CD8-positive, alpha-beta memory T cell (primary cell): ENCODE data around the gene SORCS3. TPM values are rescaled to one million over a fixed set of nuclear protein-coding genes. Genes with fewer than 3 reads are reported as not detected.

Source experiments
- CTCF ChIA-PET: fragments of 350-600 bp; sonication (Branson Sonifier 250); formaldehyde crosslinking; loops from one replicate; lab custom pipeline; 2021; ENCODE audit warnings: antibody characterized with exemption; lab: Charles Lee
- POLR2A ChIA-PET: fragments of 350-600 bp; sonication (Branson Sonifier 250); formaldehyde crosslinking; loops from one replicate; lab custom pipeline; 2021; ENCODE audit warnings: antibody characterized with exemption; lab: Charles Lee
- DNase-seq, 5 donors: peaks; one replicate each; pipeline versions ENCODE4 v3.0.0 to v3.0.0-alpha.2; 2020 to 2022; ENCODE audit warnings: mixed read lengths in 1 of 5
- H3K27ac ChIP-seq: one replicate; pipeline ENCODE4 v1.7.0; 2013; ENCODE audit warnings: low read depth, mild to moderate bottlenecking, low read length, moderate library complexity
- H3K27me3 ChIP-seq: 2 replicates; pipeline ENCODE4 v1.7.0; 2013; ENCODE audit warnings: low read length, mild to moderate bottlenecking; ENCODE audit not compliant: insufficient read depth, poor library complexity, severe bottlenecking
- H3K36me3 ChIP-seq: 2 replicates; pipeline ENCODE4 v1.7.0; 2013; ENCODE audit warnings: mild to moderate bottlenecking, low read length, moderate library complexity; ENCODE audit not compliant: insufficient read depth
- H3K4me1 ChIP-seq: 2 replicates; pipeline ENCODE4 v1.7.0; 2013; ENCODE audit warnings: mild to moderate bottlenecking, low read length, moderate library complexity; ENCODE audit not compliant: insufficient read depth
- H3K4me3 ChIP-seq: 2 replicates; pipeline ENCODE4 v1.7.0; 2013; ENCODE audit warnings: mild to moderate bottlenecking, low read length
- H3K9me3 ChIP-seq: 2 replicates; pipeline ENCODE4 v1.7.0; 2013; ENCODE audit warnings: mild to moderate bottlenecking, low read length
- H3K27ac Mint-ChIP-seq, 8 donors: one replicate each; pipeline ENCODE4 v1.8.0; 2020 to 2021; ENCODE audit warnings: mixed read lengths in 8 of 8, mild to moderate bottlenecking in 6 of 8, inconsistent platforms in 3 of 8, moderate library complexity in 3 of 8
- H3K27me3 Mint-ChIP-seq, 2 donors: one replicate each; pipeline ENCODE4 v1.8.0; 2020 to 2021; ENCODE audit warnings: mixed read lengths in 2 of 2, mild to moderate bottlenecking in 1 of 2, moderate library complexity in 1 of 2
- H3K36me3 Mint-ChIP-seq, 3 donors: one replicate each; pipeline ENCODE4 v1.8.0; 2020 to 2021; ENCODE audit warnings: mixed read lengths in 3 of 3, inconsistent platforms in 1 of 3, mild to moderate bottlenecking in 1 of 3
- H3K4me1 Mint-ChIP-seq, 3 donors: one replicate each; pipeline ENCODE4 v1.8.0; 2020 to 2021; ENCODE audit warnings: mixed read lengths in 3 of 3, inconsistent platforms in 1 of 3, mild to moderate bottlenecking in 1 of 3
- H3K4me3 Mint-ChIP-seq, 7 donors: one replicate each; pipeline ENCODE4 v1.8.0; 2020 to 2021; ENCODE audit warnings: mixed read lengths in 7 of 7, mild to moderate bottlenecking in 6 of 7, moderate library complexity in 4 of 7, inconsistent platforms in 2 of 7
- H3K9me3 Mint-ChIP-seq, 5 donors: one replicate each; pipeline ENCODE4 v1.8.0; 2020 to 2022; ENCODE audit warnings: mixed read lengths in 5 of 5, mild to moderate bottlenecking in 3 of 5, moderate library complexity in 2 of 5, inconsistent platforms in 1 of 5
- polyA plus RNA-seq: library from polyadenylated mRNA; unstranded; fragments of 300-500 nt; fragmentation: Illumina TruSeq; gene quantifications from one replicate; pipeline ENCODE4 v1.2.3, GENCODE V29; 2021
- total RNA-seq, 2 experiments: library from RNA; stranded (reverse); gene quantifications; one replicate each; pipeline ENCODE4 v1.2.3, GENCODE V29; 2021

The SORCS3 gene
- total and polyA plus RNA-seq, 3 experiments from 2014 or later, result not detected

DNA sequence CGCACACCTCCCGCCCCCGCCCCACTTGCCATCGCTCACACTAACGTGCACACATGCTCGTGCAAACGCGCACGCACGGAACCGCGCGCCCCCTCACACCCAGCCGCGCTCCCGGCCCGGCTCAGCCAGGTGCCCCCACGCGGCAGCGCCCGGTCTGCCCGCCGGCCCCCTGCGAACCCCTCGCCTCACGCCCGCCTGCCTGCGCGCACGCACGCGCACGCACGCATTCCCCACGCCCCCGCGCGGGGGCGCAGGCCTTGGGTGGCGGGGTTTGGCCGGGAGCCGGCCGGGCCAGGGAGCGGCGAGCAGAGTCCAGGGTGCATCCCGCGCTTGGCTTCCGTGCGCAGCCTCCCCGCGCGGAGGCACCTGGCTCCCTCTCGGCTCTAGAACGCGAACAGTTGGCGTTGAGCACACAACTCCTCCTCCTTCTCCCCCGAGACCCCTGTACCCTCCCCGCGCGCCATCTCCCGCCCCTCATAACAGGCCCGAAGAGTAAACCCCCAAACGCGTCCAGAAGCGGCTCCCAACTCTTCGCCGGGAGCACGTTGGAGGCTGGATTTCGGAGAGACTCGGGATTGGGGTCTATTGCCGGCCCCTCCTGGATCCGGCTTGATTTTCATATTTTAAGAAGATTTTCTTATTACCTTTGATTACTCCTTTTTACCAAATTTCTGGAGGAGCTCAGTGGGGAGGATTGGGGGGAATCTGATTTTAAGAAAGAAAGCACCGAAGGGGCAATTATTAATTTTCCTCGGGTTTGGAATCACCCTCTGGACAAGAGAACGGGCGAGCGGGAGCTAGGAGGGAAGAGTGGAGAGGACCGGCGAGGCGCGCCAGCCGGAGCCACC, 527 bp upstream of the SORCS3 start:
- H3K27ac Mint-ChIP-seq, result no peak overlapping the region
- POLR2A ChIA-PET, result no interaction called here

DNA sequence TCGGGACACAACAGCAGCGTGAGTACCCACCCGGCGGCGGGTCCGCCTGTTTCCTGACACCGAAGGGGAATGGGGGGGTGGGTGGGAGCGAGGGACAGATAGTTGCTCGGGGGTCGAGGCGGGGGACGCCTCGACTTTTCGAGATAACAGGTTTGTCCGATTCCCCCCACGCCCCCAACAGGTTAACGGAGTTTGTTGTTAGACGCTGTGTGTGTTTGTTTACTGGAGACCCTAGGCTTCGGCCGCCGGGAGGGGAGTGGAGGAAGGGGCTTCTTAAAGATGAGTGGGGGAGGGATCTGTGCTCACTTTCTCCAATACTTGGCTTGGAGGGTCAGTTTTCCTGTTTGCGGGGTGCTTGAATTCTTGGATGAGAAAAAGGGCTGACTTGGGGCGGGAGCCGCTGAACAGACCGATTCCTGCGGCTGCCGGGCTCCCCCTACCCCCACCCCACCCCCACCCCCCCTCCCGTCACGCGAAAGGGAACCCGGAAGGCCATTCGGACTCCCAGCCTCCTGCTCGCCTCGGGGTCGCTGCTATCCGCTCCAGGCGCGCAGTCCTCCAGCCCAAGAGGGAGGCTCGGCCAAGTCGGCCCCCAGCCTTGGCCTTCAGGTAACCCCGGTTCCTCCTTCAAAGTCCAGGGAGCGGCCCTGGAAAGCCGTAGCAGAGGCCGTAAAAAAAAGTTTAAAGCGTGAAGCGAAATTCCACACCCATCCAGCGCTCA, 1.0 kb downstream of the SORCS3 start:
- H3K36me3 Mint-ChIP-seq, result peaks cover 0 to 2% (median 0%) of the 10 kb centered on the region in 3 donors
- Histone ChIP-seq H3K27me3 (peaks cover 19% of the 10 kb centered on the region), H3K27ac (no peak overlapping the region), H3K36me3 (no peaks in the 10 kb centered on the region), H3K4me1 (no peaks in the 10 kb centered on the region), H3K9me3 (no peaks in the 10 kb centered on the region), H3K4me3 (no peak overlapping the region)
- CTCF ChIA-PET, result no interaction called here
- no peak for DNase-seq
- H3K27ac Mint-ChIP-seq, result no peak overlapping the region
- POLR2A ChIA-PET, result no interaction called here
- no peak overlapping the region for H3K4me3 Mint-ChIP-seq
- peaks cover 0 to 6% (median 2%) of the 10 kb centered on the region in 5 donors for H3K9me3 Mint-ChIP-seq
- H3K27me3 Mint-ChIP-seq, result peaks cover 48 to 65% of the 10 kb centered on the region in 2 donors
- peaks cover 2 to 11% (median 7%) of the 10 kb centered on the region in 3 donors for H3K4me1 Mint-ChIP-seq

More for the DNA sequence above, 527 bp upstream of the SORCS3 start:
- no peak for DNase-seq
- H3K27ac ChIP-seq, result no peak overlapping the region
- CTCF ChIA-PET, result no interaction called here
- Mint-ChIP-seq H3K36me3 (peaks cover 0 to 2% (median 0%) of the 10 kb centered on the region in 3 donors), H3K4me3 (no peak overlapping the region), H3K27me3 (peaks cover 44 to 60% of the 10 kb centered on the region in 2 donors), H3K4me1 (peaks cover 2 to 11% (median 7%) of the 10 kb centered on the region in 3 donors), H3K9me3 (peaks cover 0 to 6% (median 2%) of the 10 kb centered on the region in 5 donors)
- H3K4me3 ChIP-seq, result no peak overlapping the region
- peaks cover 10% of the 10 kb centered on the region for H3K27me3 ChIP-seq
- no peaks in the 10 kb centered on the region for H3K4me1 ChIP-seq
- no peaks in the 10 kb centered on the region for H3K36me3 ChIP-seq
- no peaks in the 10 kb centered on the region for H3K9me3 ChIP-seq

DNA sequence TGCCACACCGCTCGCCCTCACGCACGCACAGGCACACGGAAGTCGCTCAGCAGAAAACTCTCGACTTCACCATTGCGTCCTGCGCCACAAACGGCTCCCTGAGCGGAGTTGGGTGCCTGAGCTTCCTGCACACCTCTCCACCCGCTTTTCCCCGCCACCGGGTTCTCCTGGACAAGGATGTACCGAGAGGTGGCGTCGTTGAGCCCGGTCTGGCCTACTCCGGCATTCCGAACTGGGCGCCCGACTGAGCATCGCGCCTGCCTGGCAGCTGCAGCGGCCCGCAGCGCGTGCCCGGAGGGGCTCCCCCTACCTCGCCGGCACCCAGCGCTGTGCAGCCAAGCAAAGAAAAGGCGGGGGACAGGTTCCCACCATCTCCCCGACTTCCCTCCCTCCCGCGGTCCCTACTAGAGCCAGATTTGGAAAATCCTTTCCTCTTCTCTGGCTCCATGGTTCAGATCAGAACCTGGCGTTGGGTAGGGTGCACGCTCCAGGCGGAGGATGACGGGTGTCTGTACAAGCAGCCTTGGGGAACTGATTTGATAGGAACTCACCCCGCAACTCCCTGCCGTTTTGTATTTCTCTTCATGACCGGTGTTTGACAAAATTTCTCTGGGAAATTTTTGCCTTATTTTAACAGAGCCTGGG, 1.7 kb downstream of the SORCS3 start:
- DNase-seq, result no peak
- Histone ChIP-seq H3K27me3 (peaks cover 19% of the 10 kb centered on the region), H3K36me3 (no peaks in the 10 kb centered on the region), H3K27ac (no peak overlapping the region), H3K9me3 (no peaks in the 10 kb centered on the region), H3K4me3 (no peak overlapping the region), H3K4me1 (no peaks in the 10 kb centered on the region)
- Mint-ChIP-seq H3K4me3 (no peak overlapping the region), H3K36me3 (peaks cover 0 to 2% (median 0%) of the 10 kb centered on the region in 3 donors), H3K27me3 (peaks cover 44 to 64% of the 10 kb centered on the region in 2 donors), H3K27ac (no peak overlapping the region), H3K9me3 (peaks cover 0 to 6% (median 2%) of the 10 kb centered on the region in 5 donors), H3K4me1 (peaks cover 2 to 11% (median 5%) of the 10 kb centered on the region in 3 donors)
- ChIA-PET CTCF (no interaction called here), POLR2A (no interaction called here)

DNA sequence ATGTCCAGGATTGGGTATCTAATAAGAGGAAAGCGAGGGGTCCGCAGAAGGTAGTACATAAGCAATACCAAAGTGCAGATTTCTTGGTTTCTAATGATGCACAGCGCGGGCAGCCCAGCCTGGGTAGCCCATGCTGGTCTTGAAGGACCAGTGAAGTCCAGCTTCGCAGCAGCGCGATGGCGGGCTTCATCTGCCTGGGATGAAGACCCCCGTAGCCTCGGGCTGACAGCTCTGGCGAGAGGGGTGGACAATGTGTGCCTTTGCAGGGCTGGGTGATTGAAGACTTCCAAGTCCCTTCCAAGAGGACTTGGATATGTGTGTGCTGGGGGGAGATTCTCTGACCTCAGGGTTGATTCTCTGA, 2.2 kb downstream of the SORCS3 start:
- CTCF ChIA-PET, result no interaction called here
- Mint-ChIP-seq H3K27ac (no peak overlapping the region), H3K4me1 (peaks cover 0 to 11% (median 2%) of the 10 kb centered on the region in 3 donors), H3K4me3 (no peak overlapping the region), H3K9me3 (peaks cover 0 to 4% (median 0%) of the 10 kb centered on the region in 5 donors), H3K27me3 (peaks cover 40 to 60% of the 10 kb centered on the region in 2 donors), H3K36me3 (no peaks in the 10 kb centered on the region)
- peaks cover 19% of the 10 kb centered on the region for H3K27me3 ChIP-seq
- no peaks in the 10 kb centered on the region for H3K9me3 ChIP-seq
- H3K4me1 ChIP-seq, result no peaks in the 10 kb centered on the region
- no peak overlapping the region for H3K4me3 ChIP-seq
- H3K36me3 ChIP-seq, result no peaks in the 10 kb centered on the region
- no peak overlapping the region for H3K27ac ChIP-seq
- POLR2A ChIA-PET, result no interaction called here
- no peak for DNase-seq

DNA sequence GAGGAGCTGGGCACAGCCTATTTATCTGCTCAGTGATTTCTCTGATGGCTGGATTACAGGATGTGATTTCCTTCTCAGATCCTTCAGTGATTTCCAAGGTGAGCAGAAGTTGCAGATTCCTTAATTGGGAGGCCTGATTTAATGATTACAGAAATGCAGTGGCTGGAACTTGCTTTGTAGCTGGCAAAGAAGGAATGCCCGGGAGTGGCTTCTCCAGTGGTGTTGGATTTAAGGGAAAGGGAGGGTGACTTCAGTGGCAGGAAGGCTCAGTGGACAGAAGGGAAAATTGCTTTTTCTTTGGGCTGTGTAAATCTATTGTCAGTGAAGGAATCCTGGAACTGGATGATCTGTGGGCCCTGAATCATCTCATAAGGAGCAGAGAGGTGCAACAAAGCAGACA, 5.1 kb downstream of the SORCS3 start:
- H3K36me3 ChIP-seq, result no peaks in the 10 kb centered on the region
- H3K4me3 Mint-ChIP-seq, result no peak overlapping the region
- H3K27ac ChIP-seq, result no peak overlapping the region
- DNase-seq, result no peak
- ChIA-PET CTCF (no interaction called here), POLR2A (no interaction called here)
- no peaks in the 10 kb centered on the region for H3K4me1 ChIP-seq
- peaks cover 19% of the 10 kb centered on the region for H3K27me3 ChIP-seq
- peaks cover 0 to 1% (median 0%) of the 10 kb centered on the region in 5 donors for H3K9me3 Mint-ChIP-seq
- H3K27me3 Mint-ChIP-seq, result peaks cover 28 to 55% of the 10 kb centered on the region in 2 donors
- no peaks in the 10 kb centered on the region for H3K36me3 Mint-ChIP-seq
- no peaks in the 10 kb centered on the region for H3K4me1 Mint-ChIP-seq
- peak overlapping the region in 1 of 8 donors; percentile 18 for H3K27ac Mint-ChIP-seq
- no peak overlapping the region for H3K4me3 ChIP-seq
- H3K9me3 ChIP-seq, result no peaks in the 10 kb centered on the region

DNA sequence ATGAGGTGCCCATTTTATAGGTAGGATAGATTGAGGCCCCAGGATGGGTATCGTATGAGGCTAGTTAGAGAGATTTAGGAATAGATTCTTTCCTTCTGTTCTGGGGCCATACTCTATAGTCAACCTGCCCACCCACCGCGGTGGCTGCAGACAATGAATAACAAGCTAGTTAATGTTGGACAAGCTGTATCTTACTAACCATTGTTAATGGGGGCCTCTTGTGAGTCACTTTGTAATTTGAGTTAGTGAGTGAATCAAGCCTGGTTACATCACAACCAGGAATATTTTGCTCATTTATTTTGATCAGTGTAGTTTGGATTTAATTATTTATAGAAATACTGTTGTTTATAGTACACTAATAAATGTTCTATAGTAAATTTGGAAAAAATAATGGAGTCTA, 7.3 kb downstream of the SORCS3 start:
- Mint-ChIP-seq H3K27me3 (peaks cover 23 to 50% of the 10 kb centered on the region in 2 donors), H3K4me1 (no peaks in the 10 kb centered on the region), H3K36me3 (no peaks in the 10 kb centered on the region), H3K4me3 (no peak overlapping the region), H3K9me3 (peaks cover 0 to 1% (median 0%) of the 10 kb centered on the region in 5 donors), H3K27ac (no peak overlapping the region)
- no peak overlapping the region for H3K4me3 ChIP-seq
- H3K36me3 ChIP-seq, result no peaks in the 10 kb centered on the region
- ChIA-PET POLR2A (no interaction called here), CTCF (no interaction called here)
- no peak for DNase-seq
- H3K4me1 ChIP-seq, result no peaks in the 10 kb centered on the region
- H3K9me3 ChIP-seq, result no peaks in the 10 kb centered on the region
- no peak overlapping the region for H3K27ac ChIP-seq
- peaks cover 17% of the 10 kb centered on the region for H3K27me3 ChIP-seq

DNA sequence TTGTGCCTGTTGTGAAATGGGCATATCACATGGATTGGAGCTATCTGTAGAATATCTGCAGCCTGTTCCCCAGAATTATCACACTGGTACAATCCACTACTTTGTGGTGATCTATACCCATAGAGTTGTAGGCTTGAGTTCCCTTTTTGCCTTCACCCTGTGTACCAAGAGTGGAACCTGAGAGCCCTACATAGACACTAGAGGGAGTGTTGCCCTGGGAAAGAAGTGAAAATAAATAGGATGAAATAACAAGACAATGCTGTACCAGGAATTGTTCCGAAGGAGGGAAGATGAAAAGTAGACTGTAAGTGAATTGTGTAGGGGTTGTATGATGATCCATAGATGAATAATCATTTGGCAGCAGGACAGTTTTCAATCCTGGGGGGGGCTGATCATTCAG, 9.0 kb downstream of the SORCS3 start:
- Mint-ChIP-seq H3K4me3 (no peak overlapping the region), H3K27ac (no peak overlapping the region), H3K4me1 (no peaks in the 10 kb centered on the region), H3K9me3 (no peaks in the 10 kb centered on the region), H3K27me3 (peaks cover 11 to 37% of the 10 kb centered on the region in 2 donors), H3K36me3 (no peaks in the 10 kb centered on the region)
- Histone ChIP-seq H3K27me3 (peaks cover 9% of the 10 kb centered on the region), H3K9me3 (no peaks in the 10 kb centered on the region), H3K4me3 (no peak overlapping the region), H3K4me1 (no peaks in the 10 kb centered on the region), H3K36me3 (no peaks in the 10 kb centered on the region), H3K27ac (no peak overlapping the region)
- ChIA-PET POLR2A (no interaction called here), CTCF (no interaction called here)
- DNase-seq, result no peak
